Suprapubic skin (tissue), 4 donors: ENCODE results near the gene ITGA6. TPM values are rescaled to one million over a fixed set of nuclear protein-coding genes. Genes with fewer than 3 reads are reported as not detected.

ENCODE experiments used
- DNase-seq, 2 donors: peaks; one replicate each; pipeline ENCODE4 v3.0.0-alpha.2; 2019; ENCODE audit warnings: low spot score in 2 of 2
- H3K27ac ChIP-seq: fragments of 200-600 bp; sonication (generic); one replicate; pipeline ENCODE4 v1.5.1; 2019
- H3K27me3 ChIP-seq: fragments of 200-600 bp; sonication (generic); one replicate; pipeline ENCODE4 v1.5.1; 2019
- H3K36me3 ChIP-seq: fragments of 200-600 bp; sonication (generic); one replicate; pipeline ENCODE4 v1.5.1; 2019
- H3K4me1 ChIP-seq: fragments of 200-600 bp; sonication (generic); one replicate; pipeline ENCODE4 v1.5.1; 2019
- H3K4me3 ChIP-seq: fragments of 200-600 bp; sonication (generic); one replicate; pipeline ENCODE4 v1.5.1; 2019; ENCODE audit warnings: mild to moderate bottlenecking
- H3K9me3 ChIP-seq: fragments of 200-600 bp; sonication (generic); one replicate; pipeline ENCODE4 v1.5.1; 2019
- EP300 ChIP-seq: sonication (generic); formaldehyde crosslinking; IDR thresholded peaks from one replicate; pipeline ENCODE4 v1.6.1; 2017; ENCODE audit warnings: antibody characterized with exemption
- POLR2A ChIP-seq, 2 donors: fragments of 450-650 bp; IDR thresholded peaks; one replicate each; pipeline ENCODE4 v1.6.1; 2017; ENCODE audit warnings: antibody characterized with exemption in 2 of 2, mild to moderate bottlenecking in 2 of 2, moderate library complexity in 2 of 2
- POLR2AphosphoS5 ChIP-seq, 3 donors: sonication (generic); formaldehyde crosslinking; IDR thresholded peaks; one replicate each; pipeline ENCODE4 v1.6.1; 2017; ENCODE audit warnings: antibody characterized with exemption in 3 of 3
- WGBS: methylation state at CpG from one replicate; pipeline ENCODE4 v1.1.5; 2018; 5-methylcytosine and 5-hydroxymethylcytosine counted together
- total RNA-seq, 4 donors: library from RNA; depleted of rRNA; stranded (reverse); fragments of >200 nt; gene quantifications; one replicate each; pipeline ENCODE4 v1.1.0, GENCODE V29; 2016
- TF ChIP-seq, protein P1 (sequence below), 2 donors: fragments of 200-600 bp in 1 of 2; fragments of 450-650 bp in 1 of 2; sonication (generic) in 1 of 2; IDR thresholded peaks; one replicate each; pipeline ENCODE4 v1.5.1; 2016 to 2019; ENCODE audit warnings: antibody characterized with exemption in 2 of 2, mild to moderate bottlenecking in 1 of 2, moderate library complexity in 1 of 2

The ITGA6 gene
- total RNA-seq, 4 donors from 2014 or later, result 89.6 to 204 (median 161) TPM

DNA sequence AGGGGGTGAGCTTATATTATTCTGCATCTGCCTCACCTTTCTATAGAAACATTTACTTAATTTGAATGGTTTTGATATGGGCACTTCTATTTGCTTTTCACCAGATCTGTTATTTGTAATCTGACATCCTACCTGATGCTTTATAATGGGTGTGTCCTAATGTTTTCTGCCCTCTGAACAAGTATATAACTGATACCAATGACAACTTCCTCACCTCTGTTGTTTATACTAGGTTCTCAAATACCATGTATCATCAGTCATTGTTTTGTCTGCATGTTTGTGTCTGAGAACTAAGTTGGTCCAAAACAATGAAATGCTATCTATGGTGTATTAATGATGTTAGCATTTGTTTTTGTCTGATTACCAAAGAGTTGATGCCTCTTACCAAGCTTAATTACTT lies 45.8 kb downstream of the ITGA6 start:
- Histone ChIP-seq H3K4me1 (no peaks in the 10 kb centered on the region), H3K27ac (no peak overlapping the region), H3K27me3 (no peaks in the 10 kb centered on the region), H3K4me3 (no peak overlapping the region), H3K36me3 (peaks cover 38% of the 10 kb centered on the region), H3K9me3 (no peaks in the 10 kb centered on the region)
- DNase-seq, result no peak
- TF ChIP-seq EP300 (no peak), POLR2A (IDR thresholded peaks at IDR 0.05) (no peak), POLR2AphosphoS5 (IDR thresholded peaks at IDR 0.05) (no peak)
- TF ChIP-seq, protein P1, sequence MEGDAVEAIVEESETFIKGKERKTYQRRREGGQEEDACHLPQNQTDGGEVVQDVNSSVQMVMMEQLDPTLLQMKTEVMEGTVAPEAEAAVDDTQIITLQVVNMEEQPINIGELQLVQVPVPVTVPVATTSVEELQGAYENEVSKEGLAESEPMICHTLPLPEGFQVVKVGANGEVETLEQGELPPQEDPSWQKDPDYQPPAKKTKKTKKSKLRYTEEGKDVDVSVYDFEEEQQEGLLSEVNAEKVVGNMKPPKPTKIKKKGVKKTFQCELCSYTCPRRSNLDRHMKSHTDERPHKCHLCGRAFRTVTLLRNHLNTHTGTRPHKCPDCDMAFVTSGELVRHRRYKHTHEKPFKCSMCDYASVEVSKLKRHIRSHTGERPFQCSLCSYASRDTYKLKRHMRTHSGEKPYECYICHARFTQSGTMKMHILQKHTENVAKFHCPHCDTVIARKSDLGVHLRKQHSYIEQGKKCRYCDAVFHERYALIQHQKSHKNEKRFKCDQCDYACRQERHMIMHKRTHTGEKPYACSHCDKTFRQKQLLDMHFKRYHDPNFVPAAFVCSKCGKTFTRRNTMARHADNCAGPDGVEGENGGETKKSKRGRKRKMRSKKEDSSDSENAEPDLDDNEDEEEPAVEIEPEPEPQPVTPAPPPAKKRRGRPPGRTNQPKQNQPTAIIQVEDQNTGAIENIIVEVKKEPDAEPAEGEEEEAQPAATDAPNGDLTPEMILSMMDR (IDR thresholded peaks at IDR 0.05), result no peak

DNA sequence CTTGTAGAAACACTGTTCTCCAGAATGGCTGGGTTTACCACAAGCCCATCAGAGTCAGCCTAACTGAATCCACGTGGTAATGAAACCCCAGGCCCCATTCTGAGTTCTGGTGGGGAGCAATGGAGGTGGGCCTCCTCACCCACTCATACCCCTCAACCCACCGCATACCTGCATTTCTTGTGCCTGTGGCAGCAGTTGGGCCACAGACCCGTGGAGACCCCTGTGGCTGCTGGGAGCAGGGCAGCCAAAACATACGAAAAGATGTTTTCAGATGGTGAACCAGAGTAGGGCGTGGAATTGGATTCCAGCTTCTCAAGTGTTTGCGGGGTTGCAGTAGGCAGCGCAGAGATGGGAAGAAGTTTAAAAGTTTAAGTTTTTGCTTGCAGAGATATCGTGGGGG lies 51.0 kb downstream of the ITGA6 start:
- Histone ChIP-seq H3K27ac (no peak overlapping the region), H3K36me3 (peaks cover 13% of the 10 kb centered on the region), H3K27me3 (no peaks in the 10 kb centered on the region), H3K4me3 (no peak overlapping the region), H3K4me1 (peaks cover 6% of the 10 kb centered on the region), H3K9me3 (no peaks in the 10 kb centered on the region)
- TF ChIP-seq, protein P1 (IDR thresholded peaks at IDR 0.05), result no peak
- TF ChIP-seq POLR2A (IDR thresholded peaks at IDR 0.05) (no peak), EP300 (no peak), POLR2AphosphoS5 (IDR thresholded peaks at IDR 0.05) (no peak)
- WGBS, result 87% methylated on average over 8 of the region's 8 CpGs
- no peak for DNase-seq

DNA sequence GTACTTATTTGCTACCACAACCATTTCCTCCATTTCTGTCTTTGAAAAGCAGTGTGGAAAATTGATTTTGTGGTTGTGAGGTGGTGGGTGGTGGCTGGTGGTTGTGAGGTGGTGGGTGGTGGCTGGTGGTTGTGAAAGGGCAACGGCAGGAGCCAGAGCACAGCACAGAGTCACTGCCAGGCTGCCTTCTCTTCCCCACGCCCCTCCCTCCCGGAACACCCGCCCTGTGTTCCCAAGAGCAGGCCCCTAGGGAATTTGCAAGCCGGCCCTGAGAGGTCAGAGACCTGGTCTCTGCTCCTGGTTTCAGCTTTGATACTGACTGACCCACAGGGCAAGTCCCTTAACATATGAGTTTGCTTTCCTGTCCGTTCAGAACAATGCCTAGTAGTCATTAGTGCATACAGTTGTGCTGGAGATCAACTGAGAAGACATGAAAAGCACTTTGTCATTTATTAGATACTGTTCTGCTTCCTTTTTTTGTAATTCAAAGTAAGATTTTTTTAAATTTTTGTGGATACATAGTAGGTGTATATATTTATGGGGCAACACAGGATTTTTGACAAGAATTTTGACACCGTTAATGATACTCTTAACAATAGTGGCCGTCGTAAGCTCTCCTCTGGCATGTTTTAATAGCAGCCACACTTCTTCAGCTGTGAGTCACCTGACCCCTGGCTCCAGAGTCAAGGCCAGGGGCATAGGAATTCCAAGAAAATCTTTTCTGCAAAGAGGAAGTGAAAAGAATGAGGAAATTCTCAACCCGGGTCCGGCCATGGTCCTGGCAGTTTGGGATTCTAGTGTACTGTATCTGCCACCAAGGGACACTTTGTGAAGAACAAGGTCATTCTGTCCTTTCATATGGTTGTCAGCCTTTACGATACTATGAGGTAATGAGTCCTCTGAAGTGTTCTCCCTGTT lies 53.2 kb downstream of the ITGA6 start:
- peaks cover 7% of the 10 kb centered on the region for H3K36me3 ChIP-seq
- no peak overlapping the region for H3K4me3 ChIP-seq
- WGBS, result 50% methylated on average over 12 of the region's 12 CpGs

DNA sequence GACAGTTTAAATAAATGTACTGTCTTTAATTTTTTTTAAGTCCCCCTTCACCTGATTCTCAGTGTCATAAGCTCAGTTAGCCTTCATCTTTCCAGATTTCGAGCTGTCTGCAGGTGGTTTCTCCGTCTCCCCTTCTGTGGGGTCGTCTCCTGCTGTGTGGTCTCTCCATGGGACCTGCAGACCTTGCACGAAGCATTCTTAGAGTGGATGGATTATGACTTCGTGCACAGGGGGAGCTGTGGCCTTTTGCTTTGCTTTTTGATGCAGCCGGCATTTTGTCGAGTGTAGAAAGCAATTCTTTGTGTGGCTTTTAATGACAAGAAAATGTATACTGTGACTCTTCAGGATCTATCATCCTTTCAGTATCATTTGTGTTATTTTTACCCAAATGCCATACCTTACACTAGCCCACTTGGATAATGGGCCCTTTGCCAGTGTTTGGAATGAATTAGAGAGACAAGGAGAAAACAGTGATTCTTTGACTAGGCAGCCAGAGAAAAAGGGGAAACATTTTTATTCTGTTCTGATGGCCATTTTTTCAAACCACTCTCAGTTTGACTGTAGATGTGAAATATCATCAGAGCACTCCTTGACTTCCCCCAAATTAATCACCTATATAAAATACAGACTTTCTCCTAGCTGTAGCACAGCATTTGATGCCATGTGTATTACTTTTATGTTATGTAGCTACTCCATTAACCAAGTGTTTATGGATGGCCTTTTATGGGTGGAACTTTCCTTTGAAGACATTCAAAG lies 54.3 kb downstream of the ITGA6 start:
- WGBS, result 89% methylated on average over 7 of the region's 7 CpGs
- no peaks in the 10 kb centered on the region for H3K27me3 ChIP-seq
- H3K4me3 ChIP-seq, result no peak overlapping the region
- DNase-seq, result no peak
- H3K9me3 ChIP-seq, result no peaks in the 10 kb centered on the region
- H3K36me3 ChIP-seq, result peaks cover 10% of the 10 kb centered on the region
- TF ChIP-seq POLR2AphosphoS5 (IDR thresholded peaks at IDR 0.05) (no peak), EP300 (no peak), POLR2A (IDR thresholded peaks at IDR 0.05) (no peak)
- TF ChIP-seq, protein P1 (IDR thresholded peaks at IDR 0.05), result no peak
- H3K4me1 ChIP-seq, result peaks cover 6% of the 10 kb centered on the region
- no peak overlapping the region for H3K27ac ChIP-seq

More for the DNA sequence above, 53.2 kb downstream of the ITGA6 start:
- no peak for DNase-seq
- TF ChIP-seq, protein P1 (IDR thresholded peaks at IDR 0.05), result no peak
- no peak for TF ChIP-seq EP300
- TF ChIP-seq POLR2A (IDR thresholded peaks at IDR 0.05), result no peak
- no peak for TF ChIP-seq POLR2AphosphoS5 (IDR thresholded peaks at IDR 0.05)
- Histone ChIP-seq H3K27me3 (no peaks in the 10 kb centered on the region), H3K27ac (peak overlapping the region; percentile 2), H3K9me3 (no peaks in the 10 kb centered on the region), H3K4me1 (peaks cover 6% of the 10 kb centered on the region)

DNA sequence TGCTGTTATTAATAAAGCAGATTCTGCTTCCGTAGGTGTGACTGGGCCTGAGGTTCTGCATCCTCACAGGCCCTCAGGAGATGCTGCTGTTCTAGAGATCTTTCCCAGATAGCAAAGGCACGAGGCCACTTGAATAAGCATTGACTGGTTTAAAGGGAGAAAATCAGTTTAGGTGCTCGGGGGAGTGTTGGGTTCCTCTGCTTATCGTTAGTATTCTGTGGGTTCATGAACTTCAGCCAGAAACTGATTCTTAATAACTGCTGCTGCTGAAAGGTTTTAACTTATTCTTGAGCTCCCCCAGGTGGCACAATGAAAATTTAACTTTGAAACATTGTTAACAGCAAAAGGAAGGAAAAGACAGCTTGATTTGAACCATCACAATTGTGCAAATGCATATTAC lies 56.9 kb downstream of the ITGA6 start:
- WGBS, result 34% methylated on average over 4 of the region's 4 CpGs
- TF ChIP-seq, protein P1 (IDR thresholded peaks at IDR 0.05), result no peak
- TF ChIP-seq EP300 (no peak), POLR2A (IDR thresholded peaks at IDR 0.05) (no peak), POLR2AphosphoS5 (IDR thresholded peaks at IDR 0.05) (no peak)

More for the DNA sequence above, 56.9 kb downstream of the ITGA6 start:
- peaks cover 31% of the 10 kb centered on the region for H3K36me3 ChIP-seq
- H3K27me3 ChIP-seq, result no peaks in the 10 kb centered on the region
- H3K4me1 ChIP-seq, result peaks cover 6% of the 10 kb centered on the region
- no peak for DNase-seq
- H3K27ac ChIP-seq, result no peak overlapping the region
- H3K9me3 ChIP-seq, result no peaks in the 10 kb centered on the region
- no peak overlapping the region for H3K4me3 ChIP-seq
